ENCODE measurements around the gene JAK3. TPM values are rescaled to one million over a fixed set of nuclear protein-coding genes. Genes with fewer than 3 reads are reported as not detected.

The JAK3 gene
- total RNA-seq, 1 experiment from 2014 or later: 4.4 TPM

DNA sequence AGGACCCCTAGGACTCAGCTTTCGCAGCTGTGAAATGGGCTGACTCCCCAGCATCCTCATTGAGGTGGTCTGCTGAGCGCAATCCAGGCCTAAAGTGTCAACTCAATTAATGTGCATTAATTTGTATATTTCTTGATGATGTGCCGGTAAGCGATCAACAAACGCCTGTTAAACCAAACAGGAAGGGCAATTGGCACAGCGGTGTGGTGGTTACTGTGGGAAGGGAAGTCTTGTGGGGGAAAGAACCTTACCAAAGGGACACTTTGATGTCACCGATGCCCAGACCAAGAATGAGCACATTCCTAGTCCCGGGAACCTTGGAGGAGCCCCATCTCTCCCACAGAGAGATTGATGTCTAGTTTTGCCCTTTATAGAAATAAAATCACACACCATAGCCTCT lies 1.6 kb downstream of the JAK3 start (continued):
- TF ChIP-seq, protein P1, sequence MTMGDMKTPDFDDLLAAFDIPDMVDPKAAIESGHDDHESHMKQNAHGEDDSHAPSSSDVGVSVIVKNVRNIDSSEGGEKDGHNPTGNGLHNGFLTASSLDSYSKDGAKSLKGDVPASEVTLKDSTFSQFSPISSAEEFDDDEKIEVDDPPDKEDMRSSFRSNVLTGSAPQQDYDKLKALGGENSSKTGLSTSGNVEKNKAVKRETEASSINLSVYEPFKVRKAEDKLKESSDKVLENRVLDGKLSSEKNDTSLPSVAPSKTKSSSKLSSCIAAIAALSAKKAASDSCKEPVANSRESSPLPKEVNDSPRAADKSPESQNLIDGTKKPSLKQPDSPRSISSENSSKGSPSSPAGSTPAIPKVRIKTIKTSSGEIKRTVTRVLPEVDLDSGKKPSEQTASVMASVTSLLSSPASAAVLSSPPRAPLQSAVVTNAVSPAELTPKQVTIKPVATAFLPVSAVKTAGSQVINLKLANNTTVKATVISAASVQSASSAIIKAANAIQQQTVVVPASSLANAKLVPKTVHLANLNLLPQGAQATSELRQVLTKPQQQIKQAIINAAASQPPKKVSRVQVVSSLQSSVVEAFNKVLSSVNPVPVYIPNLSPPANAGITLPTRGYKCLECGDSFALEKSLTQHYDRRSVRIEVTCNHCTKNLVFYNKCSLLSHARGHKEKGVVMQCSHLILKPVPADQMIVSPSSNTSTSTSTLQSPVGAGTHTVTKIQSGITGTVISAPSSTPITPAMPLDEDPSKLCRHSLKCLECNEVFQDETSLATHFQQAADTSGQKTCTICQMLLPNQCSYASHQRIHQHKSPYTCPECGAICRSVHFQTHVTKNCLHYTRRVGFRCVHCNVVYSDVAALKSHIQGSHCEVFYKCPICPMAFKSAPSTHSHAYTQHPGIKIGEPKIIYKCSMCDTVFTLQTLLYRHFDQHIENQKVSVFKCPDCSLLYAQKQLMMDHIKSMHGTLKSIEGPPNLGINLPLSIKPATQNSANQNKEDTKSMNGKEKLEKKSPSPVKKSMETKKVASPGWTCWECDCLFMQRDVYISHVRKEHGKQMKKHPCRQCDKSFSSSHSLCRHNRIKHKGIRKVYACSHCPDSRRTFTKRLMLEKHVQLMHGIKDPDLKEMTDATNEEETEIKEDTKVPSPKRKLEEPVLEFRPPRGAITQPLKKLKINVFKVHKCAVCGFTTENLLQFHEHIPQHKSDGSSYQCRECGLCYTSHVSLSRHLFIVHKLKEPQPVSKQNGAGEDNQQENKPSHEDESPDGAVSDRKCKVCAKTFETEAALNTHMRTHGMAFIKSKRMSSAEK (CRISPR knock-in tag; IDR thresholded peaks at IDR 0.05; ENCODE audit: borderline replicate concordance): no peak
- TF ChIP-seq, protein P2, sequence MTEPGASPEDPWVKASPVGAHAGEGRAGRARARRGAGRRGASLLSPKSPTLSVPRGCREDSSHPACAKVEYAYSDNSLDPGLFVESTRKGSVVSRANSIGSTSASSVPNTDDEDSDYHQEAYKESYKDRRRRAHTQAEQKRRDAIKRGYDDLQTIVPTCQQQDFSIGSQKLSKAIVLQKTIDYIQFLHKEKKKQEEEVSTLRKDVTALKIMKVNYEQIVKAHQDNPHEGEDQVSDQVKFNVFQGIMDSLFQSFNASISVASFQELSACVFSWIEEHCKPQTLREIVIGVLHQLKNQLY (CRISPR knock-in tag; IDR thresholded peaks at IDR 0.05): no peak

DNA sequence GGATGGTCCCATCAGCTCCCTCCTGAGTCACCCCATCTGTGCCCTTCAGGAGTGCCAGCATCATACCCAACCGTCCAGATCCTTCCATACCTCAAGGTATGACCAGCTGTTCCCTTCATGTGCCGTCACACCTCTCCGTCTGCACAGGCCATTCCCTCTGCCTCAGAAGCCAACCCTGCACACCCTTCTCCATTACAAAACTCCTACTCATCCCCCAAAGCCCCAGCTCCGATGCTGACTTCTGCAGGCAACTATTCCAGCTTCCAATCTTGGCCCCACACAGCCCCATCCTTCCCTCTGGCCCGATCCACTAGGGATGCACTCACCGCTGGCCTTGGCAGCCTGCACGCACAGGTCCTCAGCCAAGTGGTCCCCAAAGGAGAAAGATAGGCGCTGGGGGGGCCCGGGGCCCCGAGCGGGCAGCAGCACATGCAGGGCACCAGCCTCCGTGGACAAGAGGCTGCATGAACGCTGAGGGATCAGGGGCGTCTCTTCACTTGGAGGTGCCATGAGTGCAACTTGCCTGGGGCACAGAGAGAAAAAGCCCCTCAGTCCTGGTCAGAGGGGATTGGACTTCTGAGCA lies 3.8 kb downstream of the JAK3 start:
- DNase-seq (ENCODE audit: low spot score) (no peak), ATAC-seq (no peak)
- H3K4me1 Mint-ChIP-seq: peaks cover 4% of the 10 kb centered on the region
- H3K36me3 Mint-ChIP-seq: no peaks in the 10 kb centered on the region
- H3K4me3 Mint-ChIP-seq: peak overlapping the region; percentile 34; the same call in 1 of the 2 replicates
- TF ChIP-seq, protein P3, sequence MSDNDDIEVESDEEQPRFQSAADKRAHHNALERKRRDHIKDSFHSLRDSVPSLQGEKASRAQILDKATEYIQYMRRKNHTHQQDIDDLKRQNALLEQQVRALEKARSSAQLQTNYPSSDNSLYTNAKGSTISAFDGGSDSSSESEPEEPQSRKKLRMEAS (CRISPR knock-in tag; IDR thresholded peaks at IDR 0.05): no peak
- TF ChIP-seq, protein P4, sequence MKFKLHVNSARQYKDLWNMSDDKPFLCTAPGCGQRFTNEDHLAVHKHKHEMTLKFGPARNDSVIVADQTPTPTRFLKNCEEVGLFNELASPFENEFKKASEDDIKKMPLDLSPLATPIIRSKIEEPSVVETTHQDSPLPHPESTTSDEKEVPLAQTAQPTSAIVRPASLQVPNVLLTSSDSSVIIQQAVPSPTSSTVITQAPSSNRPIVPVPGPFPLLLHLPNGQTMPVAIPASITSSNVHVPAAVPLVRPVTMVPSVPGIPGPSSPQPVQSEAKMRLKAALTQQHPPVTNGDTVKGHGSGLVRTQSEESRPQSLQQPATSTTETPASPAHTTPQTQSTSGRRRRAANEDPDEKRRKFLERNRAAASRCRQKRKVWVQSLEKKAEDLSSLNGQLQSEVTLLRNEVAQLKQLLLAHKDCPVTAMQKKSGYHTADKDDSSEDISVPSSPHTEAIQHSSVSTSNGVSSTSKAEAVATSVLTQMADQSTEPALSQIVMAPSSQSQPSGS (CRISPR knock-in tag; IDR thresholded peaks at IDR 0.05; ENCODE audit: borderline replicate concordance, low read depth): no peak
- TF ChIP-seq, protein P5, sequence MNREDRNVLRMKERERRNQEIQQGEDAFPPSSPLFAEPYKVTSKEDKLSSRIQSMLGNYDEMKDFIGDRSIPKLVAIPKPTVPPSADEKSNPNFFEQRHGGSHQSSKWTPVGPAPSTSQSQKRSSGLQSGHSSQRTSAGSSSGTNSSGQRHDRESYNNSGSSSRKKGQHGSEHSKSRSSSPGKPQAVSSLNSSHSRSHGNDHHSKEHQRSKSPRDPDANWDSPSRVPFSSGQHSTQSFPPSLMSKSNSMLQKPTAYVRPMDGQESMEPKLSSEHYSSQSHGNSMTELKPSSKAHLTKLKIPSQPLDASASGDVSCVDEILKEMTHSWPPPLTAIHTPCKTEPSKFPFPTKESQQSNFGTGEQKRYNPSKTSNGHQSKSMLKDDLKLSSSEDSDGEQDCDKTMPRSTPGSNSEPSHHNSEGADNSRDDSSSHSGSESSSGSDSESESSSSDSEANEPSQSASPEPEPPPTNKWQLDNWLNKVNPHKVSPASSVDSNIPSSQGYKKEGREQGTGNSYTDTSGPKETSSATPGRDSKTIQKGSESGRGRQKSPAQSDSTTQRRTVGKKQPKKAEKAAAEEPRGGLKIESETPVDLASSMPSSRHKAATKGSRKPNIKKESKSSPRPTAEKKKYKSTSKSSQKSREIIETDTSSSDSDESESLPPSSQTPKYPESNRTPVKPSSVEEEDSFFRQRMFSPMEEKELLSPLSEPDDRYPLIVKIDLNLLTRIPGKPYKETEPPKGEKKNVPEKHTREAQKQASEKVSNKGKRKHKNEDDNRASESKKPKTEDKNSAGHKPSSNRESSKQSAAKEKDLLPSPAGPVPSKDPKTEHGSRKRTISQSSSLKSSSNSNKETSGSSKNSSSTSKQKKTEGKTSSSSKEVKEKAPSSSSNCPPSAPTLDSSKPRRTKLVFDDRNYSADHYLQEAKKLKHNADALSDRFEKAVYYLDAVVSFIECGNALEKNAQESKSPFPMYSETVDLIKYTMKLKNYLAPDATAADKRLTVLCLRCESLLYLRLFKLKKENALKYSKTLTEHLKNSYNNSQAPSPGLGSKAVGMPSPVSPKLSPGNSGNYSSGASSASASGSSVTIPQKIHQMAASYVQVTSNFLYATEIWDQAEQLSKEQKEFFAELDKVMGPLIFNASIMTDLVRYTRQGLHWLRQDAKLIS (CRISPR knock-in tag; IDR thresholded peaks at IDR 0.05; ENCODE audit: borderline replicate concordance): no peak
- TF ChIP-seq TEAD4 (CRISPR knock-in tag; IDR thresholded peaks at IDR 0.05): no peak
- no peak for TF ChIP-seq NR1H2 (CRISPR knock-in tag; IDR thresholded peaks at IDR 0.05)
- TF ChIP-seq, protein P6, sequence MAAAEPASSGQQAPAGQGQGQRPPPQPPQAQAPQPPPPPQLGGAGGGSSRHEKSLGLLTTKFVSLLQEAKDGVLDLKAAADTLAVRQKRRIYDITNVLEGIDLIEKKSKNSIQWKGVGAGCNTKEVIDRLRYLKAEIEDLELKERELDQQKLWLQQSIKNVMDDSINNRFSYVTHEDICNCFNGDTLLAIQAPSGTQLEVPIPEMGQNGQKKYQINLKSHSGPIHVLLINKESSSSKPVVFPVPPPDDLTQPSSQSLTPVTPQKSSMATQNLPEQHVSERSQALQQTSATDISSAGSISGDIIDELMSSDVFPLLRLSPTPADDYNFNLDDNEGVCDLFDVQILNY (CRISPR knock-in tag; IDR thresholded peaks at IDR 0.05): no peak
- no peak for TF ChIP-seq NFE2L1 (CRISPR knock-in tag; IDR thresholded peaks at IDR 0.05)
- no peak for TF ChIP-seq JUN (CRISPR knock-in tag; IDR thresholded peaks at IDR 0.05)
- TF ChIP-seq ELF4 (CRISPR knock-in tag; IDR thresholded peaks at IDR 0.05; ENCODE audit: low read depth): no peak
- no peak for TF ChIP-seq FOXK1 (CRISPR knock-in tag; IDR thresholded peaks at IDR 0.05)
- TF ChIP-seq SMAD3 (CRISPR knock-in tag; IDR thresholded peaks at IDR 0.05; ENCODE audit: borderline replicate concordance): no peak
- no peak for TF ChIP-seq ATF1 (CRISPR knock-in tag; IDR thresholded peaks at IDR 0.05)
- no peak for TF ChIP-seq RORB (CRISPR knock-in tag; IDR thresholded peaks at IDR 0.05)
- TF ChIP-seq, protein P7, sequence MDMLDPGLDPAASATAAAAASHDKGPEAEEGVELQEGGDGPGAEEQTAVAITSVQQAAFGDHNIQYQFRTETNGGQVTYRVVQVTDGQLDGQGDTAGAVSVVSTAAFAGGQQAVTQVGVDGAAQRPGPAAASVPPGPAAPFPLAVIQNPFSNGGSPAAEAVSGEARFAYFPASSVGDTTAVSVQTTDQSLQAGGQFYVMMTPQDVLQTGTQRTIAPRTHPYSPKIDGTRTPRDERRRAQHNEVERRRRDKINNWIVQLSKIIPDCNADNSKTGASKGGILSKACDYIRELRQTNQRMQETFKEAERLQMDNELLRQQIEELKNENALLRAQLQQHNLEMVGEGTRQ (CRISPR knock-in tag; IDR thresholded peaks at IDR 0.05): no peak
- H3K27me3 Mint-ChIP-seq (ENCODE audit: low read depth): peaks cover 64% of the 10 kb centered on the region
- no peak overlapping the region for H3K27ac Mint-ChIP-seq
- ChIA-PET POLR2A (interaction anchor here (0.5 kb wide), 1 partner anchor 184 kb away, joined by 3 read pairs; no protein-coding TSS in a partner anchor), CTCF (interaction anchor here (1.6 to 3.2 kb wide), 2 partner anchors 13 to 15 kb away, joined by 7 to 31 read pairs; partner anchors contain the start of gene RPL18A)
- H3K9me3 Mint-ChIP-seq: no peaks in the 10 kb centered on the region

Measured in WTC11 (cell line).